Hippocampal formation (tissue), 2 donors: ENCODE data around the gene FBXW10B.
"Not testable (repeated sequence)": the region's sequence is repeated elsewhere in the genome, so short reads cannot be mapped to it uniquely, and the experiment has no call there.

Source experiments
- DNase-seq, 2 donors: peaks; one replicate each; lab custom pipeline; 2025; lab: John Stamatoyannopoulos, UW

The FBXW10B gene

DNA sequence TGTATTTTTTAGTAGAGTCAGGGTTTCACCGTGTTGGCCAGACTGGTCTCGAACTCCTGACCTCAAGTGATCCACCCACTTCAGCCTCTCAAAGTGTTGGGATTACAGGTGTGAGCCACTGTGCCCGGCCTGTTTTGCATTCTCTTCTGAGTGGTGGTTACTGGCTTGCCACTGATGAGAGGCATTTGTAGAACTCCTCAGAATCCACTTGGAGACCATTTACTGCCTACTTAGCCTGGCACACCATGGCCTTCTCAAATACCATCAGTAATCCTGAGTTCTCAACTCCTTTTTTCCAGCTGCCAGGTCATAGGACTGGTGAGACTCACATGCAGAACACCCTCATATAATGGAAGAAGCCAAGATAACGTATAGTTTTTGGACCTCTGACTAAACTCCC lies 22.5 kb upstream of the FBXW10B start:
- not testable (repeated sequence) for DNase-seq

DNA sequence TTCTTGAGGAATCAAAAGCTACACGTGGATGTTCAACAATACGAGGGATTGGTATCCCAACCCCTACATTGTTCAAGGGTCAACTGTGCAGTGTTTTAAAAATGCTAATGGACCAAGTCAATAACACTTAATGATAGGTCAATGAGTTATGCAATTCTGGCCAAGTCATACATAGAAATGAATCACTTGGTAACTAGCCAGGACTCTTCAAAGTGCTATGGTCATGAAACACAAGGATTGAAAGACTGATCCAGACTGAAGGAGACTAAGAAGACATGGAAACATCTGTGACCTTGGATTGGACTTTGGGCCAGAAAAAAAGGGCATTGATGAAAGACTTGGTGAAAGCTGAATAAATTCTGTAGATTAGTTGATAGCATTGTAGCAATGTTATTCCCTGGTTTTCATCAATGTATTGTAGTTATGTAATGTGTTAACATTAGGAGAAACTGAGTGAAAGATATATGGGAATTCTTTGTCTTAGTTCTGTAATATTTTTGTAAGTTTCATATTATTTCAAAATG lies 11.5 kb upstream of the FBXW10B start:
- not testable (repeated sequence) for DNase-seq

DNA sequence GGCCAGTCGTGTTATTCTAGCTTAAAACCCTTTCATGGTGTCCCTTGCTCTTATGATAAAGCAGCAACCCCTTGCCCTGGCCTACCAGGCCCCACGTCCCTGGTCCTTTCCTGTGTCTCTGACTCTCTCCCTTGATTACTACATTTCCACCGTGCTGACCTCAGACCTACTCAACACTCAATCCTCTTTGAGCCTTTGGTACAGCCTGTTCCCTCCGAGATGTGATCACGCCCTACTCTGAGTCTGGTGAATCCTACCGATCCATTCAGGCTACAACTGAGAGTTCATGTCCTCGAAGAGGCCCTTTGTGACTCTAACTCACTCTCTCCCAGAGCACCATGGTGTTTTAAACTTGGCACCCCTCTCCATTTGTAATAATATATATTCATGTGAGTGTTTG lies 10.5 kb upstream of the FBXW10B start:
- not testable (repeated sequence) for DNase-seq

DNA sequence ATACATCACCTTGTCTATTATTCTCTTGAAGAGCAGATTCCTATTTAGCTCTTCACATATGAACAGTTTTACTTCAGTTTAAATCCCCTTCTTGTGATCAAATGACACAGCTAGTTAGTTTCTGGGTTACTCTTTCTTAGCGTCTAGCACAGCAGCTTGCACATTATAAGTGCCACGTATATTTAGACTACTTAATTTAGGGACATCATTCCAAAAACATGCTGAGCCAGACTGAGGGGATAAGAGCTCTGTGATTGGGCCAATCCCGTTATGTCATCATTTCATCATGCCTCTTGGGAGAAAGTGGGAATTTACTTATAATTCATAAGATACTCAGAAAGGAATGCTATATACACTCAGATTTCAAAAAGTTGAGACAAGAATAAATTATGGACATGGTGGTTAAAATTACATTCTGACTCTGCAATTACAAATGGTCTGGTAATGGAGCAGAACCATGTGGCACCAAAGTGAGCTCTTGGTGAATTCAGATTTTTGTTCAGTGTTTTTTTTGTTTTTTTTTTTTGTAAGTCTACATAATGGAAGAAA lies 4.2 kb upstream of the FBXW10B start:
- DNase-seq: not testable (repeated sequence)

DNA sequence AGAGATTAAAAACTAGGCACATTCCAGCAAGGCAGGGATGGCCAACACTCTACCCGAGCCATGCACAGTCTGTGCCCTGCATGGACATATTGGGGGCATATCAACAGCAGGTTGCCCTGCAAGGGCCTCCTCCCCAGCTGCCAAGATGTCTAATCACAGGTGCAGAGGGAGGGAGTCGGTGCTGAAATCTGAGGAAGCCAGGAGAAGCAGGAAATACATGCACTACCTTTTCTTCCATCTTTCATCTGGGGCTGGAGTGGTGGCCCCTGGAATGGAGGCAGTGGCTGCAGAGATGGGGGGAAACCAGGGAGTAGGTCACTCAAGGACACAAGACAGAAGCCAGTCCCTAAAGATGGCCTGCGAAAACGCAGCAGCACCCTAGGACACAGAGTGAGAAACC lies 3.8 kb upstream of the FBXW10B start:
- not testable (repeated sequence) for DNase-seq

DNA sequence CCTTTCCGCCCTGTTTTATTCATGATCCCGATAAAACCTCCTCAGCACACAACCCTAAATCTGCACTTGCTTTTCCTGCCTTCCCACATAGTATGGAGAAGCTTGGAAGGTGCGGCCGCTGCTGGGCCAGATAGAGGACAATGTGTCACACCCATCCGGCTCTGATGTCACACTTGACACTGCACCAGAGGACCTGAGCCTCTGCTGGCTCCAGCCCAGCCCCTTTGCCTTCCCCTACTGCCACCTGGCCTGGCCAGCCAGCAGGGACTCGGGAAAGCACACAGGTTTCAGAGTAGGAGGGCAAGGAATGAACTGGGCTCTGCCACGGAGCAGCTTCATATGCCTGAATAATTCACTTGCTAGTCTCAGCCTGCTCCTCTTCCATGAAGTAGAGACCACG lies 2.6 kb upstream of the FBXW10B start:
- not testable (repeated sequence) for DNase-seq

DNA sequence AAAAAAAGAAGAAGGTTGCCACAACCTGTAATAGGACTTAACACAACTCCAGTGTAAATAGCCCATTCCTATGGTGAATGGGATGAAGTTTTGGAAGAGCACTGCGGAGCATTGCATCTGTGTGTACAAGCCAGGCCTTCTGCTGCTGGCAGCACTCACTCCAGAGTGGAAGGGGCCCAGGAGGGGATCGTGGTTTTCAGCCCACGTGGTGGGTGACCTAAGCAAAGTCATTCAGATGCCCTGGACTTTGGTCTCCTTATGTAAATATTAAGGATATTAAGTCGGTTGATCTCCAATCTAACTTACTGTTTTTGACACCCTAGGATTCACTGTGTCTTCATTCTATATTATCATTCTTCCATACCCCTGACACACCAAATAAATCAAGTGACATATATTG lies 2.7 kb downstream of the FBXW10B start:
- not testable (repeated sequence) for DNase-seq

DNA sequence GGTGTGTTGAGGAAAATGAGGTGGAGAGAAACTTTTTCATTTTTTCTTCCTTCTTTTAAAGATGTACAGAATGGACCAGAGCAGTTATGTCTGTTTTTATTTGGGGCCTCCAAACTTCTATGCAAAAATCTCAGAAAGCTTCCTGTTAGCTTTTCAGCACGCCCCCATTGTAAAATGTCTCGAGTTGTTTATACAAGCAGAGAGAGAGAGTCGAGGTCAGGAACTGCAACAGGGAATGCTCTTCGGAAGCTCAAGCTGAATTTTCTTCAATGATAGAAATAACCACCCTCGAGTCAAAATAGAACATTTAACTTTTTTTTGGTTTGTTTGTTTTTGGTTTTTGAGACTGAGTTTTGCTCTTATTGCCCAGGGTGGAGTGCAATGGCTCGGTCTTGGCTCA lies 3.7 kb downstream of the FBXW10B start:
- DNase-seq: not testable (repeated sequence)

DNA sequence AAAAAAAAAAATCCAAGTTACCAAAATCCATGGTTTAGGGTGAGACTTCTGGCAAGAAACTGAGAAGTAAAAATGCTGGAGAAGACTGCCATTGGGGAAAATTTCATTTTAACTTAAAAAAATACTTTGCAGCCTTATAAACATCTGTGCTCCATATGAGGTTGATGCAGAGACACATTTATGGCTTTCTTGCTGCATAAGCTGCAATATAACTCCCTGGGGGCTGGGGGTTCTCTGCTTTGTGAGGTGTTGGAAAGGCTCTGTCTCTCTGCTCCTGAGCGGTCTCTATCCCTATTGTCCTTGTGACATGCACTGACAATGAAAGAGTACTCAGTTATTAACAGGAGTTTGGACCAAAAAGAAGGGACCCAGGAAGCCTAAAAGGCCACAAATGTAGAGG lies 6.4 kb downstream of the FBXW10B start:
- not testable (repeated sequence) for DNase-seq

DNA sequence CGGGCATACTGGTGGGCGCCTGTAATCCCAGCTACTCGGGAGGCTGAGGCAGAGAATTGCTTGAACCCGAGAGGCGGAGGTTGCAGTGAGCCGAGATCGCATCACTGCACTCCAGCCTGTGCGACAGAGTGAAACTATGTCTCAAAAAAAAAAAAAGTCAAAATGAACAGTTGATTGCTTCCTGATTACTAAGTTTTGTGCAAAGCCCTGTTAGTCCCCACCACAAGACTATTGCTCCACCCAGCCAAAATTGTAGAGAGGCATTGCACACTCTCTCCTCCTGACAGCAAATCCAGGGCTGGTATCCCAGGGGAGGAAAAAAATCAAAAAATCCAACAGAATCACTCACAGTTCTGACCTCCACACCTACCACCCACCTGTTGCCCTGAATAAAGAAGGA lies 26.5 kb downstream of the FBXW10B start:
- not testable (repeated sequence) for DNase-seq

DNA sequence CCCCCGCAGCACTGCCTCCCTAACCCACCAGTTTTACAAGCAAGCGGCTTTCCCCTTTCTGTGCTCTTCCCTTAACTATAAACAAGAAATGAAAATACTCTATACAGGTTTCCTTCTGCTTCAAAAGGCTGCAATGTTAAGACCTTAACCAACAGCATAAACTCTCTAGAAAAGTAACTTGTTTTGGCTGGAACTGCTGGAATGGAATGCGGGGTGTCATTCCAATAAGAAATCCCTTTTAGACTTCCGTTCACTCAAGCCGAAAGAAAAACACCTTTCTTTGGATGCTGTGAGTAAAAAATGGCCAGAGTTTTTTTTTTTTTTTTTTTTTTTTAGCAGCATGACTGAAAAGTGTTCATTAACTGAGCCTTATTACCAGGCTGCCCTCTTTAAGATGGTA lies 27.5 kb downstream of the FBXW10B start:
- DNase-seq: not testable (repeated sequence)

DNA sequence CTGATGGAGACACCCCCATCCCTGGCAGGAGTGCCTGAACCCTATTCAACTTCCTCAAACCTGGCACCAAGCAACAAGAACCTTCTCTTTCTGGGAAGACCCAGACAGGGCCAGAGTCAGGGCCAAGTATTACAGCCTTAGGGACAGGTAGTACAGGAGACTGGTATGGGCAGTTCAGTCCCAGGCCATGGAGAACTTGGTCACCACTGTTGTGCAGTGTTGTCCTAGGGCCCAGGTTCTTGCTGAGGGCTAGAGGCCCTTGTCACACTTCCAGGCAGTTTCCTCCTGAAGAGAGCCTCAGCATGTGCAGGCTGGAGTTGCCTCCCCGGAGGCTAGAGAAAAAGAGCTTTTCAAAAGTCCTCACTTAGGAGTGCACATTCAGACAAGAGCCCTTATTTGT lies 28.7 kb downstream of the FBXW10B start:
- not testable (repeated sequence) for DNase-seq

DNA sequence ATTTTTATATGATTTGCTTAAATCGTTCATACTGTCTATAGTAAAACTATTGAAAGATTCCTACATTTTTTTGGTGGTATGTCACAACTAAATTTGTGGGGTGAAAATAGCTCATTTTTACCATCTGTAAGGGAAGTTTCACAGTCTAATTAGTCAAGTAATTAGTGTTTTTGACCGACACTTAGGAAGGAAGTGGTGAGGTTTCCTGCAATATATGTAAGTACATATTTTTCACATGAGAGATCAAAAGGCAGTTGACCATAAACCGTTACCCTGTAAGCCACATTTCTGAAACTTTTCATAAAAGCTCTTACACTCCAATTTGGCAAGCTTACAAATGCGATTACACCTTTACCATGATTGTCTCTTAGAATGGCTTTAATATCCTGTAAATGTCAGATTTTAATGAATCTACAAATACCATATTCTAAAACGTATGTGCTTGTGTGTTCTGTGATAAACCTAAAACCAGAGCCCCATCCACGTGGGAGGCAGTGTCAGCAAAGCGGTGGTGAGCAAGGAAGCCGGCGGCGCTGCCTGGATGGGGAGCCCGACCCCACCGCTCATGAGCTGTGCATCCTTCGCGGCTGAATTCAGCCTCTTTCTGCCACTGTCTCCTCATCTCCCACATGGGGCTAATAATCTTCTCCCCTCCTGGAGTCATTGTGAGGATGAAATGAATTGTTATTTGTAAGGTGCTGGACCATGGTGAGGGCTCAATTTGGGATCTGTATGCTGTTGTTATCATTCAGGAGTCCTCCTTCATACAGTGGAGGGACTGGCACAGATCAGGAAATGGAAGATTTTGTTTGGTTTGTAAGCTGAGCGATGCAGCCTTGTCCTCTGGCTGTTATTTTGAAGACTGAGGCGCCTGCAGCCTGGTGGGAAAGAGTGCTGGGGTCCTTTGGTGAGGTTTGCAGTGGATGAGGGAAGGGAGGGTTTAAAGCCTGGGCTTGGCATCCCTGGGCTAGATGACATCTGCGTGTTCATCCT lies 29.7 kb downstream of the FBXW10B start:
- DNase-seq: not testable (repeated sequence)

DNA sequence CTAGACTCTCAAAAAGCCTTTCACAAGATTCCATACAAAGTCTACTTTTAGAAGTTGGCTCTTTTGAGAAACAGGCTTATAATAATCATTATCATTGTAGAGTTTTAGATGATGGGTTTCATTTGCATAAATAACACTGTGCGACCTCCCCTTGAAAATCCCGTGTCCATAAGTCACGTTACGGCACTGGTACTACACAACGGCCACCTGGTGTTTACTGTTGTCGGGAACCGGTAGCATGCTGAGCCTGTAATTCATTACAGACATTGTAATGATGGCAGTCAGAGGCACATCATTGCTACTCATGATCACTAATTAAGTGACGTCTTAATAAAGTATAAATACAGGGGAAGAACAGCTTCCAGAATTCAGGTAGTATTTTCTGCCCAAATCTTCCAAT lies 31.5 kb downstream of the FBXW10B start:
- DNase-seq: not testable (repeated sequence)

DNA sequence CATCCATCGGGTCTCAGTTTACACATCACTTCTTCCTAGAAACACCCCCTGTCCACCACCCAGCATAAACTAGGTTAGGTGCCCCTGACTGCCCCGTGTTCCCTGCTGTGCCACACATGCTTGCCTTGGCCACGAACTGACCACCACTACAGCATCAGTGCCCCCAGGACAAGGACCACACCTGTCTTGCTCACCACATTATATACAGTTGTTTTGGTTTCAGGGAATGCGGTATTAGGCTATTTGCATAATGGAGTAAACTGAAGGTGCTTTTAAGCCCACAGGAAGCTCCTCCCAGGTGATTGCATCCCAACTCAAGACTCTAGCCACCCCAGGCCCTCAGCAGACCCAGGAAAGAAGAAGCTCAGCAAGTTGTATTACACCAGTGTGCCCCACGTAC lies 36.2 kb downstream of the FBXW10B start:
- DNase-seq: not testable (repeated sequence)

DNA sequence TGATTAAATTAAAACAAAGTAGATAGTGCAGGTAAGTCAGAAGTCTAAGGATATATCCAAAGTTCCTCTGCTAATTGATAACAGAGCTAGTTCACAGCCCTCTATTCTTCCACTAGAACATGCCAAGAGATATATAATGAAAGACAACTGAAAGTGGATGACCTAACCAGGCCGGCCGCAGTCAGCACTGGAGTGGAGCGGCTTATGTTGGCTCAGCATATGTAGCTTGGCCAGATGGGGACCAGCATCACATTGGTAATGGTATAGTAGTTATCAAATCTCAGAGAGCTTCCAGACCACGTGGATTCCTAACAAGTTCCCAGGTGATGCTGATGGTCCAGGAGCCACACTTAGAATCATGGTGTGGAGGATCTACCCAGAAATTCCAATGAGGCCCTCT lies 38.0 kb downstream of the FBXW10B start:
- not testable (repeated sequence) for DNase-seq

DNA sequence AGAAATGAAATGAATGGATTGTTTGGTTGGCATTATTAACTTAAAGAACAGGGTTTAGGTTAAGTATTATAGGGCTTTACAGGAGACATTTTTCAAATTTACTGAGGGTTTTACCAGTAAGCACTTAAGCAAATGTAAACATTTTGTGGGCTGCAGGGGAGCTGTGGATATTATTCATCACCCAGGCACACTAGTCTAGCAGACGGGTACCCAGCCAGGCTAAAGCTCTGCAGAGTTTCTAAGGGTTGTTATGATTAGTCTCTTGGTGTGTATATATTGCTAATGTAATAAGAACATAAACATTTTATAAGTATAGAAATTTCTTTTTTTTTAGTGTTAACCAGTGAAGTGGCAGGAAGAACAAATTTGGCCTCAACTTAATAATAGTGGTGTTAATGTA lies 42.7 kb downstream of the FBXW10B start:
- not testable (repeated sequence) for DNase-seq

DNA sequence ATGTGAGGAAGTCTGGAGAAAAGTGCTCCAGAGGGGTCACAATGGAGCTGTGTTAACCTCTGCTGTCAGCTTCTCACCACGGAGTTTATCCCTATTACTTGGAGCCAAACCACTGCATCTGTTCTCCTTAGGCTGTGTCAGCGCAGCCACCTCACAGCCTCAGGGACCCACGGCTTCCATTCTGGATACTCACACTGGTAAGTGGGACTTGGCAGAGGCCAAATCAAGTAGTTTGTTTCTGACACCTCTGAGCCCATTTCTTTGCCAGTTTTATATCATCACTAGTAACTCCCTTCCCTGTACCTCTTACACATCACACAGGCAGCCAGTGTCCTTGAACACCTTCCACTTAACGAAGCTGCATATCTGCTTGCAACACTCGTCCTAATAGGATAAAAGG lies 44.8 kb downstream of the FBXW10B start:
- not testable (repeated sequence) for DNase-seq

DNA sequence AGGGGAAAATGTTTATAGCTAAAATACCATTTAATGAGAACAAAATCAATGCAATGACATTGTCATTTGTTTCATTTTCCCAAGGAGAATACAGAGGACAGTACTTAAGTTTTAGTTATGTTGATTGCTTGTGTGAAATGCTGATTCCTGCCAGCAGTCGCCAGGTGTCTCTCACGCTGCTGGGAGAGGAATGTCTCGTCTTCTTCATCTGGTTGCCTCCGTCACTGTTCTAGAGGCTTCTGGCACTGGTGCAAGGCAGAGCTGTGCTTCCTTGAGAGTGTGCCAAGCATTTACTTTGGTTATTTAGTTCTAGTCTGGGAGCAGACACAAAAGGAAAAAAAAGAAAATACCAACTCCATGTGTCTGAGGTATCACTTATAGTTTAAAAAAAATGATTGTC lies 45.6 kb downstream of the FBXW10B start:
- not testable (repeated sequence) for DNase-seq
